ENCODE results near the gene DDX59.

The DDX59 gene

DNA sequence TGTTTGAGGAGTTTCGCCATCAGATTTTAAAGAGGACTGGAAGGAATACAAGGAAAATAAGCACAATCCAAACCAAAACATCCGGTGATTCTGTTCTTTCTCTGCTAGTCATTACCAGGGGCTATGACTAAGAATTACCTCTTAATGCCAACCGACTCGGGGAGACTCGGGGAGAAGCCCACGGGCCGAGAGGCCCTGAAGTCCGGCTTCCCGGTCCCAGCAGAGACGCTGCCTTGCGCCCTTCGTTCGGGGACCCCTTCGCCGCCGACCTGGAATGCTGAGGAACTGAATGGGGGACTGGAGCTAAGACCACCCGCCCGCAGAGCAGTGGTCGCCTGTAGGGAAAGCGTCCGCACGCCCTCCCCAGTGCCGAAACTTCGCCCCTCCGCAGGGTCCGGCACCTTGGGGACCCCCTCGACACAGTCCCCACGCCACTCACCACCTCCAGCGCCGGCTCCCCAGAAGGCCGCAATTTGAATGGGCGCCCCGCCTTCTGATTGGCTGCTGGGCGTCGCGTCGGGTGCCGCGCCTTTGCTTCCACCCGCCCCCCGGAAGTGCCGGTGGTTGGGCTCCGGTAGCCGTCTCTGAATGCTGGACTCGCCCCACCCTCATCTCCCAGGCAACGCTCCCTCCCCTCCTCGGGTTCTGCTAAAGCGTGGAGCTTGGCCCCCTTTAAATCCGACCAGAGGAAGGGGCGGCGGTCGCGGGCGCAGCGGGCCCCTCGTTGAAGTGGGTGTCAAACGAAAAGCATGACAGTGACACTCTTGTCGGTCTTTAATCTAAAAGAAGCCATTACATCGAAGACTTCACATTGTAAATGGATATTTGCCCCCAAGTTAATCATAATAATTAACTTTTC is 49.2 kb downstream of the DDX59 start, which contains the start of gene KIF14:
KIF14 (minus strand) TSS at position 479 of the 859 bp plus-strand sequence. CDS start 2,028 bp downstream, outside the sequence.
- TF ChIP-seq, protein P1, sequence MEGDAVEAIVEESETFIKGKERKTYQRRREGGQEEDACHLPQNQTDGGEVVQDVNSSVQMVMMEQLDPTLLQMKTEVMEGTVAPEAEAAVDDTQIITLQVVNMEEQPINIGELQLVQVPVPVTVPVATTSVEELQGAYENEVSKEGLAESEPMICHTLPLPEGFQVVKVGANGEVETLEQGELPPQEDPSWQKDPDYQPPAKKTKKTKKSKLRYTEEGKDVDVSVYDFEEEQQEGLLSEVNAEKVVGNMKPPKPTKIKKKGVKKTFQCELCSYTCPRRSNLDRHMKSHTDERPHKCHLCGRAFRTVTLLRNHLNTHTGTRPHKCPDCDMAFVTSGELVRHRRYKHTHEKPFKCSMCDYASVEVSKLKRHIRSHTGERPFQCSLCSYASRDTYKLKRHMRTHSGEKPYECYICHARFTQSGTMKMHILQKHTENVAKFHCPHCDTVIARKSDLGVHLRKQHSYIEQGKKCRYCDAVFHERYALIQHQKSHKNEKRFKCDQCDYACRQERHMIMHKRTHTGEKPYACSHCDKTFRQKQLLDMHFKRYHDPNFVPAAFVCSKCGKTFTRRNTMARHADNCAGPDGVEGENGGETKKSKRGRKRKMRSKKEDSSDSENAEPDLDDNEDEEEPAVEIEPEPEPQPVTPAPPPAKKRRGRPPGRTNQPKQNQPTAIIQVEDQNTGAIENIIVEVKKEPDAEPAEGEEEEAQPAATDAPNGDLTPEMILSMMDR (conservative IDR thresholded peaks at IDR 0.05), result no peak
- peak within 1 kb of the TSS; percentile 70; the same call in 1 of the 2 replicates for H3K27ac ChIP-seq

DNA sequence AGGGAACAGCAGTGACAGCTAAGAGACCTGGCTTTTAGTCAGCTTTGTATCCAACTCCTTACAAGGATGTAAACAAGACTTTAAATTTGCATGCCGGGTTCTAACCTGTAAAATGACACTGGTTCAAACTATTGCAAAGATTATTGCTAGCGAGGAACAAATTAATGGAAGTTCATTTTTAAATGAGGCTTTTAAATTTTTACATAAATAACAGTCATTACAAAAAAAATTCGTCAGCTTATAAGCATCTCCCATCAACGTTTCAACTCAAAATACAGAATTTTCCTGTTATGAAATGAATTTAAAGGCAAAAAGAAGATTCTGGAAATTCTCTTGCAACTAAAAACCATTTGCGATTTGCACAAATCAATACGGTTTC is 49.8 kb downstream of the DDX59 start:
- peak overlapping the region; percentile 70; the same call in 1 of the 2 replicates for H3K27ac ChIP-seq
- TF ChIP-seq, protein P1 (conservative IDR thresholded peaks at IDR 0.05), result no peak

DNA sequence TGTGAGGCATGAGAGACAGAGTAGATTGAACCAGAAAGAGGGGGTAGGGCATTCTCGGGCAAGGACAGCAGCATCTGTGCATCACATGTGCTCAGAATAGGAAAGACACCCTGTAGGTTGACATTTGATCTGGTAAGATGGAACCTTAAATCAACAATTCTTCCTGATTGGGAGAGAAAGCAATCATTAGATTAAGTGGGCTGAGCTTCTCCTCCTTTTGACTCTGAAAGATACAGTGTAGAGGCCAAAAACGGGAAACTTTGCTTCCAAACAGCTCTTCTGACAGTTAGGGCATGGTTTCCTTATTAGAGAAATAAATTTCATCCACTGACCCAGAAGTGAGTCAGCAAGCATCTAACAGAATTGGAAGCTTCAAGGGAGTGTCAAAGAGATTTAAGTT is 58.9 kb downstream of the DDX59 start:
- H3K27ac ChIP-seq, result no peak overlapping the region
- TF ChIP-seq, protein P1 (conservative IDR thresholded peaks at IDR 0.05), result no peak

DNA sequence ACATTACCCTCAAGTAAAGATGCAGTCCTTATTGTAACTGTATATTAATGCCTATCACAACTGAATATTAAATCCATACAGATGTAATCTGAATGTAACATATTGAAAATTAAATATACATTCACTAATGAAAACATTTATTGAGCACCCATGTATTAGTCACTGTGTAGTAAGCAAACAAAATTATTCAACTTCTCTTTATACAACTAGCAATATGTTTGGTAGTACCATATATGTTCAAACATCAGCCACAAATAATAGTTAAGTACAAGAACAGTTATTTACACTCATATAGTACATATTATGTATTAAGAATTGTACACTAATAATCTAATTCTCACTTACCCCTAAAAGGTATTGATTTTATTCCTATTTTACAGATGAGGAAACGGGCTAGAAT is 67.1 kb downstream of the DDX59 start:
- H3K27ac ChIP-seq, result no peak overlapping the region
- TF ChIP-seq, protein P1 (conservative IDR thresholded peaks at IDR 0.05), result no peak

All from VCaP (cell line).